ENCODE results near the gene MRPS30.
"Not testable (repeated sequence)": the region's sequence is repeated elsewhere in the genome, so short reads cannot be mapped to it uniquely, and the experiment has no call there.

Gene MRPS30

GRCh38 chr5:44821164-44821563 is 12.4 kb downstream of the MRPS30 start:
- DNase-seq: no peak

- DNase-seq: not testable (repeated sequence)
Observed at GRCh38 chr5:44824662-44825061, 15.9 kb downstream of the MRPS30 start.

GRCh38 chr5:44827681-44828080 is 18.9 kb downstream of the MRPS30 start:
- DNase-seq: no peak

- DNase-seq: no peak
Observed at GRCh38 chr5:44828719-44829118, 20.0 kb downstream of the MRPS30 start.

GRCh38 chr5:44830951-44831350 is 22.2 kb downstream of the MRPS30 start:
- no peak for DNase-seq

GRCh38 chr5:44833249-44833648 is 24.5 kb downstream of the MRPS30 start:
- DNase-seq: no peak

- DNase-seq: no peak
Observed at GRCh38 chr5:44835693-44836092, 26.9 kb downstream of the MRPS30 start.

GRCh38 chr5:44839018-44839681 is 30.4 kb downstream of the MRPS30 start:
- DNase-seq: no peak

GRCh38 chr5:44842496-44843282 is 33.9 kb downstream of the MRPS30 start:
- no peak for DNase-seq

GRCh38 chr5:44844744-44845143 is 36.0 kb downstream of the MRPS30 start:
- no peak for DNase-seq

GRCh38 chr5:44845777-44846176 is 37.0 kb downstream of the MRPS30 start:
- no peak for DNase-seq

GRCh38 chr5:44847206-44847852 is 38.6 kb downstream of the MRPS30 start:
- DNase-seq: no peak

- DNase-seq: no peak
Observed at GRCh38 chr5:44860267-44860666, 51.5 kb downstream of the MRPS30 start.

- no peak for DNase-seq
Observed at GRCh38 chr5:44862808-44863207, 54.1 kb downstream of the MRPS30 start.
